GM18517 (cell line): ENCODE measurements around the gene BAIAP2.

Experiments
- ATAC-seq: cut with Tn5 transposase; IDR thresholded peaks from one replicate; pipeline ENCODE4 v1.9.1; 2021; ENCODE audit warnings: mild to moderate bottlenecking, moderate library complexity; ENCODE audit not compliant: unreplicated experiment

Gene BAIAP2

DNA sequence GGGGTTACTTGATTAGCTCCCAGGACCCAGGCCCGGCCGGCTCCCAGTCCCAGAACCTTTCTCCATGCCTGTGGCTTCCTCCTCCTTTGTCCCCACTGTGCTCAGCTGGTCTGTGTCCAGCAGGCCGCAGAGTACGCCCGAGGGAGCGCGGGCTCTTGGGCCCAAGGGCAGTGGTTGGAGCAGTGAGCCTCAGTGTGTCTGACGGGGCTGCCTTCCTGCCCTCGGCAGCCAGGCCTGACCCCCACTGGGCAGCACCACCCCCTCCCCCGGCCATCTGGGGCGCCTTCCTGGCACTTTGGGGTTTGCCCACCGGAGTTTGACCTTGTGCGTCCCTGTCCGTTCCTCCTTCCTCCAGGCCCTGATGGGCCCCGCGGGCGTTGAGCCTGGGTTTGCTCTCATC is 67.9 kb downstream of the BAIAP2 start:
- ATAC-seq, result no peak

DNA sequence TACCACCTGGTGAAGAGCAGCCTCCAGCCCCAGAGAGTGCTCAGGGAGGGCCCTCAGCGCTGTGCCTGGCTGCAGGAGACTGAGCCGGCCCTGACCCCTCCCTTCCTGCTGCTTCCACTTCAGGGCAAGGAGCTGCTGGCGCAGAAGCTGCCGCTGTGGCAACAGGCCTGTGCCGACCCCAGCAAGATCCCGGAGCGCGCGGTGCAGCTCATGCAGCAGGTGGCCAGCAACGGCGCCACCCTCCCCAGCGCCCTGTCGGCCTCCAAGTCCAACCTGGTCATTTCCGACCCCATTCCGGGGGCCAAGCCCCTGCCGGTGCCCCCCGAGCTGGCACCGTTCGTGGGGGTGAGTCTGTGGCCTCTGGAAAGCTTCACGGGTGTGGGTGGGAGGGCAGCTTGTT is 68.4 kb downstream of the BAIAP2 start:
- ATAC-seq, result no peak

DNA sequence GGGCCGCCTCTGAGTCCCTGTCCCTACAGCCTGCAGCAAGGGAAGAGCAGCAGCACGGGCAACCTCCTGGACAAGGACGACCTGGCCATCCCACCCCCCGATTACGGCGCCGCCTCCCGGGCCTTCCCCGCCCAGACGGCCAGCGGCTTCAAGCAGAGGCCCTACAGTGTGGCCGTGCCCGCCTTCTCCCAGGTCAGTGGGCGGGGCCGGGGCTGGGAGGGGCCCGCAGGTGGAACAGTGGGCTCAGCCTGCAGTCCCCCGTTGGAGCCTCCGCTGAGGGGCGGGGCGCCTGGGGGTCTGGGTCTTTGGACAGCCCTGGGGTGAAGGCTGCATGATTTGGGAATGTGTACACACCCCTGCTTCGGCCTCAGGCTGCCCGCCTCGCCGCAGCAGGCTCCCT is 71.8 kb downstream of the BAIAP2 start:
- ATAC-seq, result no peak

DNA sequence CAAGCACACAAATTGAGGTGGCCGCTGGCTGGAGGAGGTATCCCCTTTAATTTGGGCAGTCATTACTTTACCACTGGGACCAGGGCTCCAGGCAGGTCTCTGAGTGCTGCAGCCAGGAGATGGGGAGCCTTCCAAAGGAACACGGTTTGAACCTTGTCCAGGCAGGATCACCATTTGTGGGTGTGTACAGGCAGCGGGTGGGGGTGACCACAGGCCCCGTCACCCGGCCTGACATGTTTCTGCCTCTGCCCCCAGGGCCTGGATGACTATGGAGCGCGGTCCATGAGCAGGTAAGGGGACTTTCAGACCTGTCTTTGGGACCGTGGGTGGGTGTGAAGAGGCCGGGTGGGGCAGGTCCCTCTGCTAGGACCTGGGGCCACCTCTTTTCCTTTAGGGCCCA is 73.3 kb downstream of the BAIAP2 start:
- no peak for ATAC-seq

DNA sequence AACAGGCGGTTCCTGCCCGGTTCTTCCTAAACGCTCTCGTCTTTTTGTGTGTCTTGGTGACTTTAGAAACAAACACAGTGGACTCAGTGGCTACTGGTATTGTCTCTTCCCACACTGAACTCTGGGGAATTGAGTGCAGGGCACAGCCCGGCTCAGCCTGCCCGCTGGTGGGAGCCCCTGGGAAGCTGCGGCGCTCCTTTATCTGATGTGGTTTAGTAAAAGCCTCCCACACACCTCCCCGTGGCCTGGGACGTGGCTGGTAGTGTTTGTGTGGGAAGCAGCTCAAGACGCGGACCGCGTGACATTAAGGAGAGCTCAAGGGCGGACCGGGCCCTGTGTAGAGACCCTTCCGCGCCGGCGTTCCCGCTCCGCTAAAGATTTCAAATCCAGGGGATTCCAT is 75.0 kb downstream of the BAIAP2 start:
- no peak for ATAC-seq

DNA sequence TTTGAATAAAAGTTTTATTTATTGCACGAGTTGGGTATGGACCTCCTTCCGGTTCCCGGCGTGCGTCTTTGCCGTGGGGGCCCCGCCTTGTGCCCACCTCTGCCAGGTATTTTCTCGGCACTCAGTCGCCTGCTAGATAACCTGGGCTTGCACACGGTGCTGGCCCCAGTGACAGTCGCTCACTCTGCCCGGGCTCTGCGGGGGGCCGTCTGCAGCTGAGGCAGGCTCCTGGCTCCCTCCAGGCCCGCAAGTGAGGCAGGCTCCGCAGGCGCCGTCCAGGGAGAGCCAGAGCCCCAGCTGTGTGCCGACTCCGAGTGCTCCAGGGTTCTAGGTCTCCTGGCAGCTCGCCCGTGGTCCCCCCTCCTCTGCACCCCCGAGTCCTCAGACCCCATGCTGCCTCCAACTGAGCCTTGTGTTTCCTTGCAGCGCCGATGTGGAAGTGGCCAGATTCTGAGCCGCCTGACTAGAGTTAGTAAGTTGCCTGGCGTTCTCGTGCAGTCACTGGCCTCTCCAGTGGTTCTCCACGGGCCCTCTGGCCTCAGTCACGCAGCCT is 75.6 kb downstream of the BAIAP2 start:
- no peak for ATAC-seq

DNA sequence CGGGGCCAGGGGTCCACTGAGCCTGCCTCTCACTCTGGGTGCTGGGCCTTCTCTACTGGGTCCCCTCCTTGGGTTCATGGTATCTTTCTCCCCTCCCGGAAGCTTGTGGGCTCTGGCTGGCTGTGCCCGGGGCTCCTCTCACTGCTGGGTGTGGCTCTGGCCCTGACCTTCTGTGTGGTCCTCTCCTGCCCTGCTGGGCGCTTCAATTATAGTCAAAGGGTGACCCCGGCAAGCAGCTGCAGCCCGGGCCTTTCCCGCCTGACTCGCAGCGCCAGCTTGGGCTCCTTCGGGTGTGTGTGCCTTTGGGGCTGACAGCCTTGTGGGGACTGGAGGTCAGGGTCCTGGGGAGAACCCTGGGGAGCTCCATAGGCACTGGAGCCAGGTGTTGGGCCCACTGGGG is 76.1 kb downstream of the BAIAP2 start:
- no peak for ATAC-seq

DNA sequence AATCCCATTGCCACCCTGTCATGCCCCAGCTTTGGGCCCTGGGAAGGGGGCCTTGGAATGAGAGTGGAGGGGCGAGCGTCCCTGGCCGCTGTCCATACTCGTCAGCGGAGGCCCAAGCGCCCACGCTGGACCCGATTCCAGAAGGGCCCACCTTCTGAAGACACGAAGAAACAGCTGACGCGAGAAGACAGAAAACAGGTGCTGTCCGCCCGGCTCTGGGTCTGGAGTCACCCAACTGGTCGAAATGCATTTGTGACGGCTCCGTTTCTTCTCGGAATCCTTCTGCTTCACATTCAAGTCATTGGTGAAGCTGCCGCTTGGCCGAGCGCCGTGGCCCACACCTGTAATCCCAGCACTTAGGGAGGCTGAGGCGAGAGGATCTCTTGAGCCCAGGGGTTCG is 77.5 kb downstream of the BAIAP2 start:
- no peak for ATAC-seq

DNA sequence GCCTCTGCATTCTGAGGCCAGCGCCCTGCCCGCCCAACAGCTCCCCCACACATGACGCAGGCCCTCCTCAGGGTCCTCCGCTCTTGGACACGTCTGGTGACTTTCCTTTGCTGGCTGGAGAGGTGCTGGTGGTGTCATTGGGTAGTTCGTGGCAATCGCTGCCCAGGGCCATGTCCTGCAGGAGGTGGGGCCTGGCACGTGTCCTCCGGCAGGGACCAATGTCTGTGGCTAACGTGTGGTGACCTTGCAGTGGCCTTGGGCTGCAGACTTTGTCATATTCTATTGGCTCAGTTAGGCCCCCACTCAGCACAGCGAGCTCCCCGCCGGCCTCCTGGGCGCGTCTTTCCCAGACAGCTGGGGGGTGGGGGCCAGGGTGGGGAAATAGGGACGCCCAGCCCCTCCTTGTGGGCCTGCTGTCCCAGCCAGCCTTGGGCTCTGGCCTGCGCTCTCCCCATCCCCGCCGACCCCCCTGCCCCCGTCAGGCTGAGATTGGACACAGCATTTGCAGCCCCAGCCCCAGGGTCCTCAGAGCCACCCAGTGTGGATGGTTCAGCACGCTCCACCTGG is 78.3 kb downstream of the BAIAP2 start:
- no peak for ATAC-seq

DNA sequence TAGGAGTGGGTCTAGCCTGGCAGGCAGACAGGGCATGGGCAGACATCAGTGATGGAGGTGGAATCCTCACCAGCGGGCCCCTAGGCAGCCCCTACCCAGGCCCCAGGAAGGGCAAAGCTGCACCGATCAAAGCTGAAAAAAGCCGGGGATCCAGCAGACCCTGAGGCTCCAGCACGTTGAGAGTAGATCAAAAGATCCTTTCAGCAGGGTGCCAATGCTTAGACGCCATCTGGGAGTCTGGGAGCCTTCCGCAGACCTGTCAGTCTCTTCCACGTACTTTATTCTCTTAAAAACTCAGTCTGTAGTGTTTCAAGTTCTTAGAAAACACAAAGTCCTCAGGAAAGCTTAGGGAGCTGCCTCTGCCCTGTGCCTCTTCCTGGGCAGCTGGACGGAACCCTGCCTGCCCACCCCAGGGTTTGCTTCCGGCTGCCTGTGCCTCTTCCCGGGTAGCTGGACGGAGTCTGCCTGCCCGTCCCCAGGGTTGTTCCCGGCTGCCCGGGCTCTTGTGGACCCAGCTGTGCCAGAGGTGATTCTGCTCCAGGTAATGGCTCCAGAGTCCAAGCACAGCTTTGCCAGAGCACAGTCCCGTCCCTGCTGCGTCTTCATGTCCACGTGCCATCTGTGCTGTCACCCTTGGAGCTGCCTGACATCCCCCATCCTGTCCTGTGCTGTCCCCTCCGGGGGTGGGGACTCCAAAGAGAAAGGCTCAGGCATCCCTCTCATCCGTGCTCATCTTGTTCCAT is 79.6 kb downstream of the BAIAP2 start:
- ATAC-seq, result no peak

DNA sequence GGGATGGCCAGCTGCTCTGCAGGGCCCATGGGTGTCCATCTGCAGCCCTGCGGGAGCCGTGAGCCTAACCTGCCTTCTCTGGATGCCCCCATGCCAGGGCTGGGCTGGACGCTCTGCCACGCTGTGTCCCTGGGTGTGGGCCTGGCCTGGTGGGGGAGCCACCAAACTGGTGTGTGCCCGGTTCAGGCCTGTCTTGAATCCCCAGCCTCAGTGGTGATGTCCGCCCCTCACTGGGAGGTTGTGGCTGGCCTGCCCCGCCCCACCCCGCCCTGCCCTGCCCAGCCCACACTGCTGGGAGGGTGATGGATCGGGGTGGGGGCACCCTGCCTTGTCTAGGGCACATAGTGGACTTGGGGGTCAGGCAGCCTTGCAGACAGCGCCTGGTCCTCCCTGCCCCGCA is 80.3 kb downstream of the BAIAP2 start:
- no peak for ATAC-seq

DNA sequence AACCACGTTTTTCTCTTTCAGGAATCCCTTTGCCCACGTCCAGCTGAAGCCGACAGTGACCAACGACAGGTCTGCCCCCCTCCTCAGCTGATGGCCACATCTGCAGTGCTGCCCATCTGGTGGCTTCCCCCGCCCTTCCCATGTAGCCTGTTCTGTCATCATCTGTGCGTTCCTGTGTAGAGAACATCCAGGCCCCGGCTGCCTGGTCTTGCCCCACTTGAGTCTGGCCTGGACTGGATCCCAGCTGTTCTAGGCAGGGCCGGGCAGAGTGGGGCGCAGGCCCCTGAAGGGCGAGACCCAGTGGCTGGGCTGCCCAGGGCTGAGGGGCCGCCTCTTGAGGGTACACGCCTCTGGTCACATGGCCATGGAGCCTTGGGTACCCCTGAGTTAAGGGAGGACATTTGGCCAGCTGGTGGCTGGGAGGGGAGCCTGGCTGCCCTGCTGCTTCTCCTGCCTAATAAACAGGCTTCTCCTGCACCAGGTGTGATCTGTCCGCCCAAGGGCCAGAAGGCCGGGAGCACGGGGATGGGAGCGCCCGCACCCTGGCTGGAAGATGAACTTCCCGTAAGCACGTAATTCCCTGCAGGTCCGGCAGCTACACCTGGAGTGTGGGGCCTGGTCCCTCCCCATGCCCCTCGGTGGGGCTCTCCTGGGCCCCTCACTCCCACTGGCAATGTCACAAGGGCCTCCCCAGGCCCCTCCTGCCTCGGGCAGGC is 81.0 kb downstream of the BAIAP2 start:
- no peak for ATAC-seq

DNA sequence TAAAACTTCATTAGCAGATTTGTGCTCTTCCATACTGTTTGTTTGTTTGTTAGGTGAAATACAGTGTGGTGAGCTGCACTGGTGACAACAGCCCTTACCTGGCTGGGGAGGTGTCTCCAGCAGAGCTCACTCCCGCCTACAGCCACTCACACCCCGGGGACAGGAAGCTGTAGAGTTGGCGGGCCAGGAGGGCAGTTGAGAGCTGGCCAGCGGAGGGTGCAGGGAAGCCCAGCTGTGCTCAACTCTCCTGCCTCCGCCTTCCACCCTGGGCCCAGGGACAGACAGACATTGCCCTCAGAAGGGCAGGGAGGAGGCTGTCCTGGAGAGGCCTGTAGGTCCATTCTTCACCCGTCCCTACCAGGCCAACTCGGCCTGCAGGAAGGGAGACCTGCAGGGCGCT is 81.8 kb downstream of the BAIAP2 start:
- no peak for ATAC-seq

DNA sequence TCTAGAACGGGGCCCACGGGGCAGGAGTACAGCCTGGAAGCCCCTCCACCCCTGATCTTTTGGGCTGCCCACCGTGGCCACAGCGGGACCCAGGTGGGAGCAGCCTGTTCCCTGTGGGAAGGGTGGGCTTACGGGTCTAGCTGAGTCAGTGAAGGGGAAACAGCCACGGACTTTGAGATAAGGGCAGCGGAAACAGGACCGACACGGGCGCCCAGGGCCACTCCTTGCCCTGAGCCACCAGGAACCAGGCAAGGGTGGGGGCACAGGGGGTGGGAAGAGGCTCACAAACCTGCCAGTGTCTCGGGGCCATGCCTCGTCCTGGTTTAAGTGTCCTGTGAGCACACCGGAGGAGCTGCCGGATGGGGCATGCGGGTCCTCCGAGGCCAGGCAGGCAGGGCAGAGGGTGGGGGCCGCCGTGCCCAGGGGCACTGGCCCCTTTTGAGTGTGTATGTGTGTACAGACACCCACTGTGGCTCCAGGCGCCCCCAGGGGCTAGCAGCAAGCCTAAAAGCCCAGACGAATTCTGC is 82.8 kb downstream of the BAIAP2 start:
- no peak for ATAC-seq

DNA sequence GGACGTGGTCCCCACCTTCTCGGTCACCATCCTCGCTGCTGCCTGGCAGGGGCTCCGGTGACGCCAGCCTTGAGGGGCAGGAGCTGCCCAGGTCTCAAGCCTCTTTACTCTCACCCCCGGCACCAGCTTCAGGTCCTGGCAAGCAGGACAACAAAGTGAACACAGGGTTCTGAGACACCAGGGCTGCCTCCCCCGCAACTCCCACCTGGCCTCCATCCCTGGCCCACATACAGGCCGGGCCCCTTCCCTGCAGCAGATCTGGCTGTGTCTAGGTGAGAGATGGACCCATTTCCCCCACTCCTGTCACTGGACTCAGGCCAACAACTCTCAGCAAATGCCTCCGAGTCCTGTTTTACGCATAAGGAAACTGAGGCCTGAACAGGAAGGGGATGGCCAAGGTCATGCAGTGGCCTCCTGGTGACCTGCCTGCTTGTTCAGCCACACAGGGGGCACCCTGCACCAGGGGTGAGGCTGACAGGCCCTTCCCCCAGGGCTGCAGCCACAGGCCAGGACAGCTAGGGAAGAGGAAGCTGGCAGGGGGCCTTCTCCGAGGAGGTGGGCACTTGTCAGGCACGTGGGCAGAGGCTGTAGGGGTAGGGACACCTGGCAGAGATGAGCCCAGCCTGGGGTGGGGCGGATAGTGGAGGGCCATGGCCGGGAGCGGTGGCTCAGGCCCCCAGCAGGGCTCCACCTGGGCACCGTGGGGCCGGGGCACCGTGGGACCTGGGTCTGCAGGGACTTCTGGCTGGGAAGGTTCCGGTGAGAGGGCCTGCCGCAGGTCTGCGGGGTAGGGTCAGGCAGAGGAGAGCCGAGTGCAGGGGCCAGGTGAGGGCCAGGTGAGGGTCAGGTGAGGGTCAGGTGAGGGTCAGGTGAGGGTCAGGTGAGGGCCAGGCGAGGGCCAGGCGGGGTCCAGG is 83.6 kb downstream of the BAIAP2 start:
- ATAC-seq, result no peak

DNA sequence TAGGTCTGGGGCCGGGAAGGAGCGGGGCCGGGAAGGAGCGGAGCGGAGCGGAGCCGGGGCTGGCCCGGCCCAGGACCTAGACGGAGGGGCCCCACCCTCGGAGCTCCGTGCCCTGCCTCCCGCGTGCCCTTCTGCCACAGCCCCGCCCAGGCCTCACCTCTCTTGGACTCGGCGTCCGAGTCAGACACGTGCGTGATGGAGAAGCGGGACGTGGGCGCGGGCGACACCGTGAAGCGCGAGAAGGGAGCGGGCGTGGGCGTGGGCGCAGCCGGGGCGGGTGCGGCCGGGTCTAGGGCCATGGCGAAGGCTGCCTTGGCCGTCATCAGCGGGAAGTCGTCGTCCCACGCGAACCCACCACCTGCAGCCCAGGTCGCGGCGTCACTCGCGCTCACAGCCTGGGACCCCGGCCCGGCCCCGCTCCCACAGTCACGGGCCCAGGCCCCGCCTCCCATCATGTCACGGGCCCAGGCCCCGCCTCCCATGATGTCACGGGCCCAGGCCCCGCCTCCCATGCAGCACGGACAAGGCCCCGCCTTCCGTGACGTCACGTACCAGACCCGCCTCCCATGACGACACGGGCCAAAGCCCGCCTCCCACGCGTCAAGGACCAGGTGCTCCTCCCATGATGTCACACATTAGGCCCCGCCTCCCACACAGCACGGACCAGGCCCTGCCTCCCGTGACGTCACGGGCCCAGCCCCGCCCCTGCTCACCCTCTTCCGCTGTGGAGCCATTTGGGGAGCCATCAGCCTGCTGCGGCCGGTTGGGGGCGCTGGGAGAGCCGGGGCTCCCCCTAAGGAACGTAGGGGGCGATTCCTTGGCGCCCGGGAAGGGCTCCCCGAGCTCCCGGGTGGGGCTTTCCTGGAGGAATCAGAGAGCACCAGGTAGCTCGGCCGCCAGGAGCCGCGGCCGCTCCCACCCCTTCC is 84.5 kb downstream of the BAIAP2 start:
- no peak for ATAC-seq

DNA sequence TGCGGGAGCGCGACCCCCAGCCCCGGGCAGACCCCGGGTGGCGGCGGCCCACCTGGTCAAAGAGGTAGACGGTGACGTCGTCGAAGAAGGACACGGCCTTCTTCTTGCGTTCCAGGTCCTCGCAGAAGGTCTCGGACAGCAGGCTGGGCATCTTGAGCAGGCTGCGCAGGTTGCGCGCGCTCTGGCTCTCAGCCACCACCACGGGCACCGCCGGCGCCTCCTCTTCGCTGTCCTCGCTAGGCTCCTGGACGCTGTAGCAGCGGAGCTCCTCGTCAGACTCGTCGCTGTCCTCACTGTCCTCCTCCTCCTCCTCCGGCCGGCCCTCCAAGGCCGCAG is 85.2 kb downstream of the BAIAP2 start:
- no peak for ATAC-seq

DNA sequence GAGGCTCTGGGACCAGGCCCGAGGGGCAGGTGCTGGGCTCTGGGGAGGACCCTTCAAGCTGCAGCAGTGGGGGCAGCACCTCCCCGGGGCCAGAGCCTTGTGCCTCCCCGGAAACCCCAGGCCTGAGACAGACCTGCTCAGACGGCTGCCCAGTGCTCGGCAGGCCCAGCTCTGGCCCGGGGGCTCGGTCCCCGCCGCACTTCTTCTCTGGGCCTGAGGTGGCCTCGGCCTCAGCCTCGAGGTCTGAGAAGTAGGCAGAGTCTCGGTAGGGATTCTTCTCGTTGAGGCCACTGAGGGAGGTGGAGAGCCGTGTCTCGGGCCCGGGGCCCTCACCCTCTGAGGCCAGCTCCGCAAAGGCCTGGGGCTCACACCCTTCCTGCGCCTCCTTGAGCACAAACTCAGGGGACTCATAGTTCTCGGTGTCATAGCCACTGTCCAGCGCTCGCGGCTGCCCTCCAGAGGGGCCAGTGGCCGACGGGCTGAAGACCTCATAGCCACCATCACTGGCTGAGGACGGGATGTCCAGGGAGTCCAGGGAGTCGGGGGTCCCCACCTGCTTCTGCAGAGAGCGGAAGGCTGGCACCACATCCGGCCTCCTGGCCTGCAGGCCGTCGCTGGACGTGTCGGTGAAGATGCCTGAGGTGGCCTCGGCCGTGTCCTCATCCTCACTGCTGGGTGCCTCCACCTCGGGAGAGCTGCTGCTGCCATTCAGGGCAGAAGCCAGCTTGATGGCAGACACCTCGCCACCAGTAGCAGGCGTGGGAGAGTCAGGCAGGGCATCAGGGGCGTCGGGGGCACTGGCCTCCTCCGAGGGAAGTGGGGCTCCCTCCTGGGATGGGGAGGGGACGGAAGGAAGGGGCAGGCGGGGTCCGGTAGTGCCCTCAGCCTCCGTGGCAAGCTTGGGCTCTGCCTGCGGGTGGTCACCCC is 86.0 kb downstream of the BAIAP2 start:
- ATAC-seq, result no peak
